Mesendoderm (in vitro differentiated cells): Measurements from ENCODE around the gene GAA. TPM values are rescaled to one million over a fixed set of nuclear protein-coding genes. Genes with fewer than 3 reads are reported as not detected.

Experiments
- DNase-seq: peaks from one replicate; pipeline ENCODE4 v3.0.0; 2013
- H2AK5ac ChIP-seq: 2 replicates; pipeline ENCODE4 v1.6.1; 2013; ENCODE audit warnings: low read length, inconsistent platforms
- H2BK120ac ChIP-seq: 2 replicates; pipeline ENCODE4 v1.6.1; 2013; ENCODE audit warnings: low read depth, mild to moderate bottlenecking, low read length, moderate library complexity, mixed read lengths
- H2BK15ac ChIP-seq: replicated peaks from 2 replicates; pipeline ENCODE4 v1.6.1; 2013; ENCODE audit warnings: low read depth, mild to moderate bottlenecking, moderate library complexity
- H2BK5ac ChIP-seq: 2 replicates; pipeline ENCODE4 v1.6.1; 2013; ENCODE audit warnings: low read length, inconsistent platforms
- H3K18ac ChIP-seq: 2 replicates; pipeline ENCODE4 v1.6.1; 2013; ENCODE audit warnings: mild to moderate bottlenecking, low read length, mixed read lengths
- H3K23ac ChIP-seq: one replicate; pipeline ENCODE4 v1.6.1; 2013; ENCODE audit warnings: low read length
- H3K27ac ChIP-seq: 2 replicates; pipeline ENCODE4 v1.5.1; 2013; ENCODE audit warnings: low read depth, mild to moderate bottlenecking, inconsistent platforms, low read length, moderate library complexity
- H3K27me3 ChIP-seq: 2 replicates; pipeline ENCODE4 v1.6.1; 2013; ENCODE audit warnings: low read length, control low read depth, mild to moderate bottlenecking, inconsistent platforms; ENCODE audit not compliant: insufficient read depth, poor library complexity
- H3K36me3 ChIP-seq: 2 replicates; pipeline ENCODE4 v1.6.1; 2013; ENCODE audit warnings: low read length, inconsistent platforms; ENCODE audit not compliant: control insufficient read depth, insufficient read depth
- H3K4ac ChIP-seq: one replicate; pipeline ENCODE4 v1.6.1; 2013; ENCODE audit warnings: low read depth, mild to moderate bottlenecking, low read length, moderate library complexity
- H3K4me1 ChIP-seq: 2 replicates; pipeline ENCODE4 v1.6.1; 2013; ENCODE audit warnings: low read depth, low read length, inconsistent platforms; ENCODE audit not compliant: control insufficient read depth
- H3K4me2 ChIP-seq: 2 replicates; pipeline ENCODE4 v1.6.1; 2013; ENCODE audit warnings: low read length
- H3K4me3 ChIP-seq: 2 replicates; pipeline ENCODE4 v1.5.1; 2013; ENCODE audit warnings: mild to moderate bottlenecking, low read length
- H3K56ac ChIP-seq: one replicate; pipeline ENCODE4 v1.6.1; 2013; ENCODE audit warnings: low read length
- H3K79me1 ChIP-seq: 2 replicates; pipeline ENCODE4 v1.6.1; 2013; ENCODE audit warnings: low read length, inconsistent platforms
- H3K79me2 ChIP-seq: 2 replicates; pipeline ENCODE4 v1.6.1; 2013; ENCODE audit warnings: mild to moderate bottlenecking, low read length; ENCODE audit not compliant: control insufficient read depth, insufficient read depth
- H3K9ac ChIP-seq: 2 replicates; pipeline ENCODE4 v1.6.1; 2013; ENCODE audit warnings: low read length, inconsistent platforms
- H4K5ac ChIP-seq: one replicate; pipeline ENCODE4 v1.6.1; 2013; ENCODE audit warnings: low read length
- H4K8ac ChIP-seq: one replicate; pipeline ENCODE4 v1.6.1; 2013; ENCODE audit warnings: low read depth, mild to moderate bottlenecking, control low read depth, low read length, moderate library complexity
- WGBS: extraction: QIAGEN DNeasy Blood & Tissue Kit; methylation state at CpG from one replicate; pipeline ENCODE4 v1.1.7; 2013; ENCODE audit warnings: low lambda C conversion rate, missing lambda C conversion rate; ENCODE audit not compliant: insufficient coverage; ENCODE audit errors: extremely low coverage; 5-methylcytosine and 5-hydroxymethylcytosine counted together
- polyA plus RNA-seq, 2 experiments: library from polyadenylated mRNA; stranded (reverse); fragments of 200-250 nt; gene quantifications; one replicate each; pipeline ENCODE4 v1.2.3, GENCODE V29; 2013

The GAA gene
- polyA plus RNA-seq (2013, experiment 1 of 2), result 8.0 TPM
- polyA plus RNA-seq (2013, experiment 2 of 2), result 8.3 TPM

GRCh38 chr17:80101011-80101945 lies at the start of gene GAA:
Gene GAA, plus strand, starts transcription at chr17:80101581. Its CDS starts 3,006 bp downstream, at chr17:80104587.
- H3K27ac ChIP-seq, result no peak within 1 kb of the TSS
- peak within 1 kb of the TSS; percentile 96 for H3K56ac ChIP-seq
- peak within 1 kb of the TSS; percentile 4 for H3K4ac ChIP-seq
- WGBS, result no CpG with 5 or more reads among the region's 114 CpGs
- H2AK5ac ChIP-seq, result no peak within 1 kb of the TSS
- no peak within 1 kb of the TSS for H2BK15ac ChIP-seq
- no peak within 1 kb of the TSS for H2BK120ac ChIP-seq
- no peaks in the 10 kb centered on the region for H3K4me1 ChIP-seq
- H3K4me2 ChIP-seq, result peak within 1 kb of the TSS; percentile 86
- no peaks in the 10 kb centered on the region for H3K27me3 ChIP-seq
- peak within 1 kb of the TSS; percentile 89 for H3K9ac ChIP-seq
- H3K23ac ChIP-seq, result no peak within 1 kb of the TSS
- H3K79me1 ChIP-seq, result no peaks in the 10 kb centered on the region
- no peak within 1 kb of the TSS for H2BK5ac ChIP-seq
- no peak within 1 kb of the TSS for H4K8ac ChIP-seq
- H3K79me2 ChIP-seq, result no peaks in the 10 kb centered on the region
- peak; percentile 85 for DNase-seq
- H4K5ac ChIP-seq, result no peak within 1 kb of the TSS
- no peaks in the 10 kb centered on the region for H3K36me3 ChIP-seq
- H3K18ac ChIP-seq, result peak within 1 kb of the TSS; percentile 78
- H3K4me3 ChIP-seq, result peak within 1 kb of the TSS; percentile 64

- Histone ChIP-seq H3K36me3 (no peaks in the 10 kb centered on the region), H2BK15ac (no peak overlapping the region), H3K4me3 (no peak overlapping the region), H3K4me2 (no peak overlapping the region), H4K5ac (no peak overlapping the region), H3K79me2 (no peaks in the 10 kb centered on the region), H3K23ac (no peak overlapping the region), H3K27ac (no peak overlapping the region), H3K18ac (no peak overlapping the region), H4K8ac (no peak overlapping the region), H3K4ac (no peak overlapping the region), H3K79me1 (no peaks in the 10 kb centered on the region), H3K4me1 (no peaks in the 10 kb centered on the region), H3K56ac (no peak overlapping the region), H2BK120ac (no peak overlapping the region), H3K9ac (no peak overlapping the region), H2AK5ac (no peak overlapping the region), H2BK5ac (no peak overlapping the region), H3K27me3 (no peaks in the 10 kb centered on the region)
- no peak for DNase-seq
- WGBS, result no CpG with 5 or more reads among the region's 11 CpGs
These were observed 49.7 kb upstream of the GAA start for GRCh38 chr17:80051681-80052080.

GRCh38 chr17:80053102-80053501 lies 48.3 kb upstream of the GAA start:
- H2BK15ac ChIP-seq, result no peak overlapping the region

GRCh38 chr17:80055597-80055996 lies 45.8 kb upstream of the GAA start:
- Histone ChIP-seq H3K4me3 (no peak overlapping the region), H3K18ac (no peak overlapping the region), H3K27me3 (no peaks in the 10 kb centered on the region), H4K8ac (no peak overlapping the region), H3K4ac (no peak overlapping the region), H3K4me1 (no peaks in the 10 kb centered on the region), H2AK5ac (no peak overlapping the region), H3K4me2 (no peak overlapping the region), H3K79me1 (no peaks in the 10 kb centered on the region), H4K5ac (no peak overlapping the region), H3K27ac (no peak overlapping the region), H3K36me3 (no peaks in the 10 kb centered on the region), H2BK5ac (no peak overlapping the region), H3K23ac (no peak overlapping the region), H3K9ac (no peak overlapping the region), H3K56ac (no peak overlapping the region), H3K79me2 (no peaks in the 10 kb centered on the region), H2BK15ac (no peak overlapping the region), H2BK120ac (no peak overlapping the region)
- peak; percentile 42 for DNase-seq
- no CpG with 5 or more reads among the region's 9 CpGs for WGBS

More at GRCh38 chr17:80053102-80053501, 48.3 kb upstream of the GAA start:
- Histone ChIP-seq H4K5ac (no peak overlapping the region), H3K4me1 (no peaks in the 10 kb centered on the region), H2BK5ac (no peak overlapping the region), H3K79me2 (no peaks in the 10 kb centered on the region), H4K8ac (no peak overlapping the region), H3K27ac (no peak overlapping the region), H3K4me2 (no peak overlapping the region), H3K36me3 (no peaks in the 10 kb centered on the region), H2AK5ac (no peak overlapping the region), H3K56ac (no peak overlapping the region), H3K27me3 (no peaks in the 10 kb centered on the region), H3K9ac (no peak overlapping the region), H3K23ac (no peak overlapping the region), H2BK120ac (no peak overlapping the region), H3K4ac (no peak overlapping the region), H3K4me3 (no peak overlapping the region), H3K18ac (no peak overlapping the region), H3K79me1 (no peaks in the 10 kb centered on the region)
- no peak for DNase-seq
- WGBS, result no CpG with 5 or more reads among the region's 10 CpGs

- no peaks in the 10 kb centered on the region for H3K36me3 ChIP-seq
- no peaks in the 10 kb centered on the region for H3K4me1 ChIP-seq
- no peak overlapping the region for H4K8ac ChIP-seq
- H4K5ac ChIP-seq, result no peak overlapping the region
- H3K27me3 ChIP-seq, result no peaks in the 10 kb centered on the region
- no peak overlapping the region for H3K4me2 ChIP-seq
- H3K23ac ChIP-seq, result no peak overlapping the region
- no peak overlapping the region for H3K4me3 ChIP-seq
- no peak for DNase-seq
- H3K79me2 ChIP-seq, result no peaks in the 10 kb centered on the region
- H3K79me1 ChIP-seq, result no peaks in the 10 kb centered on the region
- no peak overlapping the region for H2BK120ac ChIP-seq
- H2AK5ac ChIP-seq, result no peak overlapping the region
- WGBS, result no CpG with 5 or more reads among the region's 28 CpGs
- H3K18ac ChIP-seq, result no peak overlapping the region
- H3K56ac ChIP-seq, result no peak overlapping the region
- no peak overlapping the region for H2BK5ac ChIP-seq
- H3K27ac ChIP-seq, result no peak overlapping the region
- no peak overlapping the region for H3K4ac ChIP-seq
- no peak overlapping the region for H3K9ac ChIP-seq
- H2BK15ac ChIP-seq, result no peak overlapping the region
These were observed 42.9 kb upstream of the GAA start for GRCh38 chr17:80058311-80058955.
